DND-41 (cell line): ENCODE results near the gene COL15A1.

Source experiments
- EZH2 ChIP-seq: IDR thresholded peaks from 3 replicates; pipeline ENCODE4 v1.6.1; 2012; ENCODE audit warnings: borderline replicate concordance, low read depth, mild to moderate bottlenecking, moderate library complexity, low read length, inconsistent platforms; ENCODE audit not compliant: severe bottlenecking
- TF ChIP-seq, protein P1 (sequence below): IDR thresholded peaks from 2 replicates; pipeline ENCODE4 v1.5.1; 2012; ENCODE audit warnings: borderline replicate concordance, low read length, moderate library complexity, mild to moderate bottlenecking; ENCODE audit not compliant: poor library complexity, severe bottlenecking; ENCODE audit errors: extremely low read depth

DNA sequence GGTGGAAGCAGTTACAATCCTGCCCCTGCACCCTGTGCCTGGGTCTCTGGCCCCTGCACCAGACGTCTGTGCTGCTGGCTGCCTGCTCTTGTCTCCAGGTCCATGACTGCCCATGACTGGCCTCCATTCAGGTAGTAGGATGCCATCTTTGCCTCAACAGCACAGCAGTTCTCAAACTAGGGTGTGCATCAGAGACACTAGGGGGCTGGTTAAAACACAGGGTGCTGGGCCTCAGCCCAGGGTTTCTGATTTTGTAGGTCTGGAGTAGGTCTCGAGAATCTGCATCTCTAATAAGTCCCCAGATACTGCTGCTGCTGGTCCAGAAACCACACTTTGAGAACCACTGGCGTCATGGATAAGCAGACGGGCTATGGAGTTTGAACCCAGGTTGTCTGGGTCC, 24.0 kb downstream of the COL15A1 start:
- TF ChIP-seq, protein P1, sequence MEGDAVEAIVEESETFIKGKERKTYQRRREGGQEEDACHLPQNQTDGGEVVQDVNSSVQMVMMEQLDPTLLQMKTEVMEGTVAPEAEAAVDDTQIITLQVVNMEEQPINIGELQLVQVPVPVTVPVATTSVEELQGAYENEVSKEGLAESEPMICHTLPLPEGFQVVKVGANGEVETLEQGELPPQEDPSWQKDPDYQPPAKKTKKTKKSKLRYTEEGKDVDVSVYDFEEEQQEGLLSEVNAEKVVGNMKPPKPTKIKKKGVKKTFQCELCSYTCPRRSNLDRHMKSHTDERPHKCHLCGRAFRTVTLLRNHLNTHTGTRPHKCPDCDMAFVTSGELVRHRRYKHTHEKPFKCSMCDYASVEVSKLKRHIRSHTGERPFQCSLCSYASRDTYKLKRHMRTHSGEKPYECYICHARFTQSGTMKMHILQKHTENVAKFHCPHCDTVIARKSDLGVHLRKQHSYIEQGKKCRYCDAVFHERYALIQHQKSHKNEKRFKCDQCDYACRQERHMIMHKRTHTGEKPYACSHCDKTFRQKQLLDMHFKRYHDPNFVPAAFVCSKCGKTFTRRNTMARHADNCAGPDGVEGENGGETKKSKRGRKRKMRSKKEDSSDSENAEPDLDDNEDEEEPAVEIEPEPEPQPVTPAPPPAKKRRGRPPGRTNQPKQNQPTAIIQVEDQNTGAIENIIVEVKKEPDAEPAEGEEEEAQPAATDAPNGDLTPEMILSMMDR: no peak
- no peak for TF ChIP-seq EZH2
